CD14-positive monocyte (primary cell): ENCODE results near the gene RASAL3. TPM values are rescaled to one million over a fixed set of nuclear protein-coding genes. Genes with fewer than 3 reads are reported as not detected.

Experiments
- DNase-seq, 3 donors: peaks; one replicate each; pipeline ENCODE4 v3.0.0-alpha.2; 2011 to 2022
- H2AFZ ChIP-seq: 2 replicates; pipeline ENCODE4 v1.6.0; 2012; ENCODE audit warnings: mild to moderate bottlenecking, low read depth, low read length, inconsistent platforms; ENCODE audit not compliant: insufficient read depth, poor library complexity, severe bottlenecking
- H3K27ac ChIP-seq, 2 donors: 1 replicate in 1 of 2; 2 replicates in 1 of 2; pipeline ENCODE4 v1.5.1; 2012 to 2013; ENCODE audit warnings: low read length in 2 of 2, control low read depth in 1 of 2, inconsistent platforms in 1 of 2, low read depth in 1 of 2, mild to moderate bottlenecking in 1 of 2
- H3K27me3 ChIP-seq, 2 donors: one replicate each; pipeline versions ENCODE4 v1.6.0 to v1.6.1; 2011 to 2013; ENCODE audit warnings: low read length in 2 of 2; ENCODE audit not compliant: control insufficient read depth in 2 of 2, insufficient read depth in 2 of 2
- H3K36me3 ChIP-seq, 2 donors: replicated peaks in 1 of 2; 1 replicate in 1 of 2; 2 replicates in 1 of 2; pipeline versions ENCODE4 v1.5.1 to v1.6.1; 2012 to 2013; ENCODE audit warnings: low read length in 2 of 2, control low read depth in 1 of 2, inconsistent platforms in 1 of 2, mild to moderate bottlenecking in 1 of 2; ENCODE audit not compliant: insufficient read depth in 2 of 2, control insufficient read depth in 1 of 2
- H3K4me1 ChIP-seq, 2 donors: 1 replicate in 1 of 2; 2 replicates in 1 of 2; pipeline versions ENCODE4 v1.5.1 to v1.6.1; 2012 to 2013; ENCODE audit warnings: low read length in 2 of 2, control low read depth in 1 of 2, inconsistent platforms in 1 of 2, mild to moderate bottlenecking in 1 of 2, moderate library complexity in 1 of 2; ENCODE audit not compliant: insufficient read depth in 2 of 2, control insufficient read depth in 1 of 2
- H3K4me2 ChIP-seq: replicated peaks from 2 replicates; pipeline ENCODE3; 2012; ENCODE audit warnings: low read length, moderate library complexity, mild to moderate bottlenecking; ENCODE audit not compliant: poor library complexity, severe bottlenecking; ENCODE audit errors: extremely low read depth
- H3K4me3 ChIP-seq, 3 experiments: fragments of 200-600 bp in 1 of 3; sonication (generic) in 1 of 3; replicated peaks in 1 of 3; 1 replicate in 2 of 3; 2 replicates in 1 of 3; pipeline ENCODE4 v1.5.1; 2011 to 2013; ENCODE audit warnings: low read length in 3 of 3, mild to moderate bottlenecking in 3 of 3, control low read depth in 2 of 3, low read depth in 2 of 3, inconsistent platforms in 1 of 3, moderate library complexity in 1 of 3
- H3K79me2 ChIP-seq: 2 replicates; pipeline ENCODE4 v1.6.0; 2012; ENCODE audit warnings: mild to moderate bottlenecking, control low read depth, inconsistent platforms, low read length, moderate library complexity; ENCODE audit not compliant: insufficient read depth
- H3K9ac ChIP-seq: 2 replicates; pipeline ENCODE4 v1.6.0; 2017; ENCODE audit warnings: low read length, mild to moderate bottlenecking; ENCODE audit not compliant: insufficient read depth, poor library complexity, severe bottlenecking
- H3K9me3 ChIP-seq, 2 donors: replicated peaks in 1 of 2; 1 replicate in 1 of 2; 2 replicates in 1 of 2; pipeline versions ENCODE4 v1.5.1 to v1.6.1; 2012 to 2013; ENCODE audit warnings: low read length in 2 of 2, control low read depth in 1 of 2; ENCODE audit not compliant: control insufficient read depth in 1 of 2, insufficient read depth in 1 of 2
- H4K20me1 ChIP-seq: 2 replicates; pipeline ENCODE4 v1.6.0; 2012; ENCODE audit warnings: mild to moderate bottlenecking, low read length, control low read depth, moderate library complexity; ENCODE audit not compliant: insufficient read depth
- H3K27ac Mint-ChIP-seq, 7 donors: one replicate each; pipeline ENCODE4 v1.8.0; 2020; ENCODE audit warnings: mild to moderate bottlenecking in 7 of 7, mixed read lengths in 7 of 7, moderate library complexity in 6 of 7, inconsistent platforms in 2 of 7
- H3K27me3 Mint-ChIP-seq, 3 donors: one replicate each; pipeline ENCODE4 v1.8.0; 2021 to 2022; ENCODE audit warnings: low read depth in 3 of 3, mild to moderate bottlenecking in 3 of 3, mixed read lengths in 3 of 3, moderate library complexity in 3 of 3, inconsistent platforms in 1 of 3
- H3K36me3 Mint-ChIP-seq, 2 donors: one replicate each; pipeline ENCODE4 v1.8.0; 2020; ENCODE audit warnings: mixed read lengths in 2 of 2, inconsistent platforms in 1 of 2, mild to moderate bottlenecking in 1 of 2
- H3K4me1 Mint-ChIP-seq: one replicate; pipeline ENCODE4 v1.8.0; 2020; ENCODE audit warnings: mild to moderate bottlenecking, mixed read lengths
- H3K4me3 Mint-ChIP-seq, 2 donors: one replicate each; pipeline ENCODE4 v1.8.0; 2020; ENCODE audit warnings: mild to moderate bottlenecking in 2 of 2, mixed read lengths in 2 of 2, moderate library complexity in 1 of 2
- H3K9me3 Mint-ChIP-seq, 7 donors: one replicate each; pipeline ENCODE4 v1.8.0; 2020 to 2022; ENCODE audit warnings: mixed read lengths in 7 of 7, mild to moderate bottlenecking in 6 of 7, moderate library complexity in 6 of 7, inconsistent platforms in 2 of 7
- WGBS: methylation state at CpG from one replicate; pipeline ENCODE4 v1.1.5; 2013; ENCODE audit warnings: missing lambda C conversion rate; ENCODE audit not compliant: insufficient coverage; 5-methylcytosine and 5-hydroxymethylcytosine counted together
- intact Hi-C, 2 donors: fragments of 100-400 bp; cut with micrococcal nuclease; formaldehyde crosslinking; loops; one replicate each; pipeline versions ENCODE4 v1.15.0 to v1.15.1; 2023
- polyA plus RNA-seq, 3 donors: library from polyadenylated mRNA; depleted of rRNA in 1 of 3; unstranded in 2 of 3; stranded (reverse) in 1 of 3; fragments of 300-500 nt in 2 of 3; fragments of >200 nt in 1 of 3; fragmentation: Illumina TruSeq in 2 of 3; gene quantifications; 1 replicate in 2 of 3; 2 replicates in 1 of 3; pipeline ENCODE4 v1.2.3, GENCODE V29; 2012 to 2021
- TF ChIP-seq, protein P1 (sequence below): fragments of 200-600 bp; IDR thresholded peaks from one replicate; pipeline ENCODE4 v1.8.0; 2022; ENCODE audit warnings: antibody characterized with exemption, mild to moderate bottlenecking

Gene RASAL3
- polyA plus RNA-seq, 3 donors: 4.5 to 45.4 (median 13.6) TPM

DNA sequence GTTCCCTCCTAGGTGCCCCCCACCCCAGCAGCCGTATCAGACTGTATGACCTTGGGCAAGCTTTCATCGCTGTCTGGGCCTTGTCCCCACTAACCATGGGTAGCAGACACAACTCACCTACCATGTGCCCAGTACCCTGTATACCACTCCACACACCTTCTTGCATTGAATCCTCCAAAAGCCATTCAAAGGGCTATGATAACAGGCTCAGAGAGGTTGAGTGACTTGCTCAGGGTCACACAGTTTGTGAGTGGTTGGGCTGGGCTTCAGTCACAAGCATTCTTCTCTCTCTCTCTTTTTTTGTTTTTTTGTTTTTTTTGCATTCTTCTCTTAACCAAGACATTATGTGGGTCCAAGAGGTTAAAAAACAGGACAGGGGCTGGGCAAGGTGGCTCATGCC is 2.6 kb downstream of the RASAL3 start:
- H3K4me1 ChIP-seq: peaks cover 20 to 27% of the 10 kb centered on the region in 2 donors
- peaks cover 0 to 6% (median 5%) of the 10 kb centered on the region in 7 donors for H3K9me3 Mint-ChIP-seq
- no peak for DNase-seq

DNA sequence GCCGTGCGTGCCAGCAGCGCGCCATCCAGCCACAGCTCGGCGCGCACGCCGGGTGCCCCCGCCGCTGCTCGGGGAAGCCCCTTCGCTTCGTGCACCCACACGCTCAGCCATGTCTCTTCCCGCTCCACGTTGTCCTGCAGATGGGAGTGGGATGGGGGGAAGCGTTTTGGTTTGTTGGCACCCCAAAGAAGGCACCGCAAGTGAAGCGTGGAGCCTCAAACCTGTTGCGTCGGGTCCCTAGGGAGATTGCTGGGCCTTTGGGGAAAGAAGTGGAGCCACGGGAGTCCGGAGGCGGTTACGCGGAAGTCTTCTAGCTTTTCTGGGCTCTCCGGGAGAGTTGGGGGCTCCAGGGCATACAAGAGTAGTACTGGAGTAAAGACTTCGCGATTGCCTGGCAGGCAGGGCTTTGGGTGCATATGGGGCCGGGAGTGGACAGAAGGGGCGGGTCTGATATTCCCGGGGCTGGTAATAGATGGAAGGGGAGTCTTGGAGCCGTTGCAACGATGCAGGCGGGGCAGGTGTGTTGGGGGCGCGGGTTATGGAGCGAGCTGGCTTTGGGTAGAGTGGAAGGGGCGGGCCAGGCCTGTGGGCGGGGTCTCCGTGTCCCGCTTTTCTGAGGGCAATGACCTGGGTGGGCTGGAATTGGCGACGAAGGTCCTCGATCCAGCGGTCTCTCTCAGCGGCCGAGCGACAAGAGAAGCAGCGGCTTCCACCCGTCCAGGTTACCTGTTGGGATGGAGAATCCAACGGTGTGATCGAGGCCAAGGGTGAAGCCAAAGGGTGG is 6.5 kb downstream of the RASAL3 start:
- Histone ChIP-seq H3K79me2 (no peaks in the 10 kb centered on the region), H3K4me1 (peaks cover under 1 to 3% of the 10 kb centered on the region in 2 donors), H3K36me3 (peaks cover 69 to 82% of the 10 kb centered on the region in 2 donors), H3K27ac (no peak overlapping the region), H2AFZ (no peak overlapping the region), H3K9ac (no peak overlapping the region), H3K9me3 (no peaks in the 10 kb centered on the region), H3K4me2 (no peak overlapping the region), H3K4me3 (no peak overlapping the region), H4K20me1 (peaks cover 4% of the 10 kb centered on the region), H3K27me3 (no peaks in the 10 kb centered on the region)
- intact Hi-C loops: no loop called here
- TF ChIP-seq, protein P1, sequence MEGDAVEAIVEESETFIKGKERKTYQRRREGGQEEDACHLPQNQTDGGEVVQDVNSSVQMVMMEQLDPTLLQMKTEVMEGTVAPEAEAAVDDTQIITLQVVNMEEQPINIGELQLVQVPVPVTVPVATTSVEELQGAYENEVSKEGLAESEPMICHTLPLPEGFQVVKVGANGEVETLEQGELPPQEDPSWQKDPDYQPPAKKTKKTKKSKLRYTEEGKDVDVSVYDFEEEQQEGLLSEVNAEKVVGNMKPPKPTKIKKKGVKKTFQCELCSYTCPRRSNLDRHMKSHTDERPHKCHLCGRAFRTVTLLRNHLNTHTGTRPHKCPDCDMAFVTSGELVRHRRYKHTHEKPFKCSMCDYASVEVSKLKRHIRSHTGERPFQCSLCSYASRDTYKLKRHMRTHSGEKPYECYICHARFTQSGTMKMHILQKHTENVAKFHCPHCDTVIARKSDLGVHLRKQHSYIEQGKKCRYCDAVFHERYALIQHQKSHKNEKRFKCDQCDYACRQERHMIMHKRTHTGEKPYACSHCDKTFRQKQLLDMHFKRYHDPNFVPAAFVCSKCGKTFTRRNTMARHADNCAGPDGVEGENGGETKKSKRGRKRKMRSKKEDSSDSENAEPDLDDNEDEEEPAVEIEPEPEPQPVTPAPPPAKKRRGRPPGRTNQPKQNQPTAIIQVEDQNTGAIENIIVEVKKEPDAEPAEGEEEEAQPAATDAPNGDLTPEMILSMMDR: no peak
- DNase-seq: no peak
- 98% methylated on average over 54 of the region's 54 CpGs for WGBS
- no peak overlapping the region for H3K4me3 Mint-ChIP-seq
- peaks cover under 1% of the 10 kb centered on the region for H3K4me1 Mint-ChIP-seq
- H3K27ac Mint-ChIP-seq: peak overlapping the region in 1 of 7 donors; percentile 31
- peaks cover 64 to 72% of the 10 kb centered on the region in 2 donors for H3K36me3 Mint-ChIP-seq
- peaks cover 0 to 3% (median 0%) of the 10 kb centered on the region in 3 donors for H3K27me3 Mint-ChIP-seq
- peaks cover 0 to 6% (median 5%) of the 10 kb centered on the region in 7 donors for H3K9me3 Mint-ChIP-seq

More for the DNA sequence above, 2.6 kb downstream of the RASAL3 start:
- peaks cover 32 to 40% of the 10 kb centered on the region in 2 donors for H3K36me3 Mint-ChIP-seq
- TF ChIP-seq, protein P1: no peak
- Histone ChIP-seq H3K9me3 (no peaks in the 10 kb centered on the region), H3K27me3 (no peaks in the 10 kb centered on the region), H3K9ac (no peak overlapping the region), H3K4me3 (no peak overlapping the region), H3K27ac (no peak overlapping the region), H3K79me2 (peaks cover 13% of the 10 kb centered on the region), H2AFZ (no peak overlapping the region), H4K20me1 (peaks cover 4% of the 10 kb centered on the region), H3K36me3 (peaks cover 37 to 44% of the 10 kb centered on the region in 2 donors), H3K4me2 (no peak overlapping the region)
- H3K4me3 Mint-ChIP-seq: no peak overlapping the region
- peaks cover 24% of the 10 kb centered on the region for H3K4me1 Mint-ChIP-seq
- H3K27me3 Mint-ChIP-seq: peaks cover 0 to 6% (median 0%) of the 10 kb centered on the region in 3 donors
- peak overlapping the region in 1 of 7 donors; percentile 37 for H3K27ac Mint-ChIP-seq
- WGBS: 96% methylated on average over 2 of the region's 2 CpGs
- intact Hi-C loops: no loop called here
